GM19025 (cell line): ENCODE measurements around the gene DHRS3.
"Not testable (repeated sequence)": the region's sequence is repeated elsewhere in the genome, so short reads cannot be mapped to it uniquely, and the experiment has no call there.

Experiments
- ATAC-seq: cut with Tn5 transposase; IDR thresholded peaks from one replicate; pipeline ENCODE4 v1.9.1; 2021; ENCODE audit warnings: mild to moderate bottlenecking, low read depth, moderate library complexity; ENCODE audit not compliant: unreplicated experiment

The DHRS3 gene

DNA sequence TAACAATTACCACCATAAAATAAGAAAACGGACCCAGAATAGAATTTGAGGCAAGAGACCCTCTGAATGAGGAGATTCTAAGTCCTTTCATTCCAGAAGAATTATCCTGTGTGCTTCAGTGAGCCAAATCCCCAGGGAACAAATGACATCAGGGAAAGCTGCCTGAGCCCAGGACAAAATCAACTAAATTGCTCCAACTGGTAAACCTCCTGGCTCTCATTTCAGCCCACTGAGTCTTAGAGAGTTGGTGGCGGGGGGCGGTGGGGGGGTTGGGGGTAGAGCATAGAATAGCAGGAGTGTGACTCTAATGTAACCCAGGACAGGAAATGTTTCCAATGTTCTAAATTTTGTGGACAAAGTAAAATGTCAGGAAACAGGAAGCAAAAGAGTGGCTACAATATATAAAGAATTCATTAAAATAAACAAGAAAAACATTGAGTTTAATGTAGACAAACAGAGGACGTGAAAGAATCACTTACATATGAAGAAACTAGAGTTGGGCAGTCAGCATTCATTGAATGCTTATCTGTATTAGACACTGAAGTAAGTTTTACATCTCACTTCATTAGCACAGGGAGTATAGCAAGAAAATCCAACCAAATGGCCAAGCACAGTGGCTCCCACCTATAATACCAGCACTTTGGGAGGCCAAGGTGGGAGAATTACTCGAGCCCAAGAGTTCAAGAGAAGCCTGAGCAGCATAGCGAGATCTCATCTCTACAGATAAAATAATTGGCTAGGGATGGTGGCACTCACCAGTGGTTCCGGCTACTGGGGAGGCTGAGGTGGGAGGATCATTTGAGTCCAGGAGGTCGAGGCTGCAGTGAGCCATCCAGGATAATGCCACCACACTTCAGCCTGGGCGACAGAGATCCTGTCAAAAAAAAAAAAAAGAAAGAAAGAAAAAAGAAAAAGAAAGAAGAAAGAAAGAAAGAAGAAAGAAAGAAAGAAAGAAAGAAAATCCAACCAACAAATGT, 75.1 kb downstream of the DHRS3 start:
- ATAC-seq, result no peak

DNA sequence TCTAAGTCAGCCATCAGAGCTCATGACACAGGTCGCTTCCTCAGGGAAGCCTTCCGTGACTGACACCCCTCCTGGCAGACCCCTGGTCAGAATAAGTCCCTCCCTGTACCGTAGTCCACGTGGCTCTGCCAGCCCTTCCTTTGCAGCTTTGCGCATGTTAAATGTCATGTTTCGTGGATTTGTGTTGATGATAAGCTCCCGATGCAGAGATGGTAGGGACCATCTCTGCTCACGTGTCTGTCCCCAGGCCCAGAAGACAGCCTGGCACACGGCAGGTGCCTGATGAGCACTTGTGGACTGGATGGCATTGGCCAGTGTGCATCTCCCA, 75.9 kb downstream of the DHRS3 start:
- no peak for ATAC-seq

DNA sequence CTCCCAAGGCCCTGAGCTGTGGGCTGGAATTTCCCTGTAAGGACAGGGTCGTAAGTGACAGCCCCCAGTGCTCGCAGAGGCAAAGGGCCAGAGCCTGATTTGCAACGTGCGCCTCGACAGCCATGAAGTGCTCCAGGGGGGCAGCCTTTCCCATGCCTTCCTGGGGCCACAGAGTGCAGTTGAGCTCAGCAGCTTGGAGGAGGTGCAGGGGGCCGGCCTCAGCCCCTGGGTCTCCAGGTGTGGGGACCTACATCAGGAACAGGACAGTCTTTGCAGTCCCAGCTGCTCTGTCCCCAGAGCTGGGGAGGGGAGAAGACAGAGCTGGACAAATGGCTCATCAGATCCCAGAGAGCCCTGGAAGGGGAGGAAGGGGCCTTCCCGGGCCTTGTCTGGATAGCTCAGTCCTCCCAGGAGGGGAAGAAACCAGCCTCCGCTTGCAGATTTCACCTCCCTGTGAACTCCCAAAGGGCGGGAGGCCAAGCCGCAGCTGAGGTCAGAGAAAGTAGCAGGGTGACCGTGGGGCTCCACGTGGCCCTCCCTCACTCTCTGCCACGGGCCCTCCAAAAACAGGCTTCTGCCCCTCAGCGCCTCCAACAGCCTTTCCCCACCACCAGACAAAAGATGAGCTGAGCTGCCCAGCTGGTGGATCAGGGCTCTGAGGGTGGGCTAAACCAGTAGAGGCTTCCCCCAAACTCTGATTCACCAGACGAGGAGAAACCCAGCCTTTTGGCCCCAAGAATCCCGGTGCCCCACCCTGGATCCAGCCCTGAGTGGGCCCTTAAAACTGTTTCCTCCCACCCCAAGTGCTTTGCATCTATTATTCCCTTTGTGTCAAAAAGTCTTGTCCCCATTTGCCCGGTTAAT, 76.5 kb downstream of the DHRS3 start:
- ATAC-seq, result no peak

DNA sequence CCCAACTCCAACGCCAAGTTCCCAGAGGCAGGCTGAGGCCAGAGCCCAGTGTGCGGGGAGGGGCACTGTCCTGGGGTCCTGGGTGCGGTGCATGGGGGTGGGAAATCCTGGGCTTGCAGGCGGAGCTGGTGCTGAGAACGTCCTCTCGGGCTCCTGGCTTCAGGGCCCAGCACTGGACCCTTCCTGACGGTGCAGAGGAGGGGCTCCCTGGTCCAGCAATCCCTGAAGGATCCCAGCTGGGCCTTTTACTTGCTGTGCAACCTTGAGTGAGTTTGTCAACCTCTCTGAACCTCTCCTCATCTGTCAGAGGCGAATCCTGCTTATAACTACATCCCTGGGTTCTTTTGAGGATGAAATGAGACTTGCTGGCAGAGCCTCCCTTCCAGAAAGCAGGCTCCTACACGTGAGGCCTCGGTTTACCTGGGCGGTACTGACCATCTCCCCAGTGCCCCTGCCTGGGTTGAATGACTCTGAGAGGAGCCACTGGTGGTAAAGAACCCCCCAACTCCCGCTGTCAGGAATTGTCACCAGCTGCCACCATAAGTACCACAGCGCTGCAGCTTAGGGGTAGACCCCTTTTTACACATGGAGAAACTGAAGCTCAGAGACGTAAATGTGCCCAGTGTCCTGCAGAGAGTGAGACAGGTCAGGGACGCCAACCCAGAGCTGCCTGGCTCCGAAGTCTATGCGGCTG, 77.3 kb downstream of the DHRS3 start:
- no peak for ATAC-seq

DNA sequence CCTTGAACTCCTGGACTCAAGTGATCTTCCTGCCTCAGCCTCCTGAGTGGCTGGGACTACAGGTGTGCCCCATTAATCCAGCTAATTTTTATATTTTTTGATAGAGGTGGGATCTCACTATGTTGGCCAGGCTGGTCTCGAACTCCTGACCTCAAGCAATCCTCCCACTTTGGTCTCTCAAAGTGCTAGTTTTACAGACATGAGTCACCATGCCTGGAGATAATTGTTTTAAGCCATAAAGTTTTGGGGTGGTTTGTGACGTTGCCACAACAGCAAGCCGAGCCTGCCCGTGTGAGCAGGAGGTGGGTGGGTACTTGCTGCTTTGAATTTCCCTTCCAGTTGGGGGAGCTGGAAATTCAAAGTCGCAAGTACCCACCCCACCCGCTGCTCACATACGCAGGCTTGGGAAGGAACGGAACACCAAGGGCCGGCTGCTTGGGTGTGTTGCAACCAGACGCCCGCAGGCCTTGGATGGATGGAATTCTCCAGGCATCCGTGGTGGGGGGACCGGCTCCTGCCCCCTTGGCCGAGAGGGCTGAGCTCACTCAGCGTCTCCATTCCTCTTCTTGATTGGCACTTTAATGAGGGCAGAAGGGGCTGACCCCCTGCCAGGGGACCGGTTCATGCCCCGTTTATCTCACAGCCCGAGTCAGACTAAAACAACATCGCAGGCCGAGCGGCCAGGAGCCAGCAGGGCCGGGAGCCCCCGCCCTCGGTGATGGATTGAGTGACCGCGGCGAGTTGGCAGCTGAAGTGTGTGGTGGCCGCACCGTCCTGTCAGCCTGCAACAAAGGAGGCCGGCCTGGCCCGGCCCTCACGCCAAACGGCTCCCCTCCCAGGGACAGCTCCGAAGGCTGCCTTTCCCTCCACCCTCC, 78.1 kb downstream of the DHRS3 start:
- ATAC-seq, result no peak

DNA sequence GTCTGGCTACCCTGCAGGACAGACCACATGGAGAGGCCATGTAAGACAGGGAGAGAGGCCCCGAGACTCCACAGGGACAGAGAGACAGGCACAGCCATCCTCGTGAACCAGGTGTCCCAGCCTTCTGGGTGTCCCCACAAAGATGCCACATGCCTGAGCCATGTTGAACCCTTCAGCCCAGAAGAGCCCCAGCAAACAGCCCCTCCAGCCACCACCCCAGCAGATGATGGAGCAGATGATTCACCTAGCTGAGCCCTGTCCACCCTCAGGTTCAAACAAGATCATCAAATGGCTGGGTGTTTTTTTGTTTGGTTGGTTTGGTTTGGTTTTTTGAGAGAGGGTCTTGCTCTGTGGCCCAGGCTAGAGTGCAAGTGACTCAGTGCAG, 78.7 kb downstream of the DHRS3 start:
- no peak for ATAC-seq

DNA sequence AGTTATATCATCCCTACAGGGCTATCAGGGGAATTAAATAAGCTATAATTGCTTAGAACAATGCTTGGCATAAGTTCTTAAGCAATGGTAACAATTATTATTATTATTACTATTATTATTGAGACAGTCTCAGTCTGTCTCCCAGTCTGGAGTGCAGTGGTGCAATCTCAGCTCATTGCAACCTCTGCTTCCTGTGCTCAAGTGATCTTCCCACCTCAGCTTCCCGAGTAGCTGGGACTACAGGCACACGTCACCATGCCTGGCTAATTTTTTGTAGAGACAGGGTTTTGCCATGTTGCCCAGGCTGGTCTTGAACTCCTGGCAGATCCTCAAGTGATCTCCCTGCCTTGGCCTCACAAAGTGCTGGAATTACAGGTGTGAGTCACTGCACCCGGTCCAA, 79.5 kb downstream of the DHRS3 start:
- ATAC-seq, result not testable (repeated sequence)

DNA sequence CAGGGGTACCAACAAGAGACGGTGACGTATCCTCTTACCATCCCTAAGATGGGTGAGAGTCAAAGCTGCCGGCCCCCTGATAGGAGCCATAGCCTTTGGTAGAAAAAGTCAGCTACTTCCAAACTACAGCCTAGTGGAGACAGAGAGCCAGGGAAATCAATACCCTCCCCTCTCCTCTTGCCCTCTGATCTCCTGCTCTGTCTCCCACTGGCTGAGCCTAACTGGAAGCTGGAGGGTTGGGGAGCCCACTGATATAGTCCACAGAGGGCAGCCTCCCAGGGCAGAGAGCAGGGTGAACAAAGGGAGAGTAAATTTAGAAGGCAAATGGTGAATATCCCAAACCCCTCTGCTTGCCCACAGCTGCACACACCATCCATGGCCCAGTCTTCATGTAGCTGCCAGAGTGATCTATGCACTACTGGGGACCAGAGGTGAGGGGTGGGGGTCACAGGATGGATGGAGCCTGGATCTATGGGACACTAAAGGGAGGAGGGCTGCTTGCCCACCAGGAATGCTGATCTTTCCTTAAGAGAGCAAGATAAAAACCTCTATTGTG, 80.0 kb downstream of the DHRS3 start:
- ATAC-seq, result no peak

DNA sequence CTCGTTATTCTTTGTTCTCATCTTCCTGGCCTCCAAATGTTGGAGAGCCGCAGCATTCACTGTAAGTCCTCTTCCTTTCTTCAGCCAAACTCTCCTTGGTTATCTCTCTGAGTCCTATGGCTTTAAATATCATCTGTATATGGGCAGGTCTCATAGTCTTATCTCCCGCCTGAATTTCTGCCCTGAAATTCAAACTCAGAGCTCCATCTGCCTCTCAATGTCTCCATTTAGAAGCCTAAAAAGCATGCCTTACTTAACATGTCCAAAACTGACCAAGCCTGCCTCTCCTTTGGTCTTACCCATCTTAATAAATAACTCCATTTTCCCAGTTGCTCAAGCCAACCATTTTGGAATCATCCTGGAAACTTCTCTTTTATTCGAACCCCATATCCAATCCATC, 80.7 kb downstream of the DHRS3 start:
- no peak for ATAC-seq

DNA sequence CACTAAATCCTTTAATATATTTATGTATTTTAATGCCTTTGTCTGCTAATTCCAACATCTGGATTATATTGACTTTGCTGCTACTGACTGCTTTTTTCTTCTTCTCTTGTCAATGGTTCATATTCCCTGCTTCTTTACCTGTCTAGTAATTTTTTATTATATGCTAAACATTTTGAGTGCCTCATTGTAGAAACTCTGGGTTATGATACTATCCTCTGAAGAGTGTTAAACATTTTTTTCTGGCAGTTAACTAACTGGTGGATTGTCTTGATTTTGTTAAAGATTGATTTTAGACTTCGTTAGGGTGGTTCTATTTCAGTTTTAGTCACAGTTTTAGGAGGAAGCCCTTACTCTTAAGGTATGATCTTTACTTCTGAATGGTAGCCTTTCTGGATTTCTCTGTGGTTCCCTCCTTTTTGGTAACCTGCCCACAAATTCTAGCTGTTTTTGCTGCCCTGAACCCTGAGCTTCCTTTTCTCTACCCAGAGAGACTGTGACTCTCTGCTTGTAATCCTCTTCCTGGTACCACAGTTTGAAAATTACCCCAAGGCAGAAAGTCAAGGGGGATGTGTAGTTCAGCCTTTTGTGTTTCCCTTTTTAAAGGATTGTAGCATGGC, 81.9 kb downstream of the DHRS3 start:
- ATAC-seq, result no peak

DNA sequence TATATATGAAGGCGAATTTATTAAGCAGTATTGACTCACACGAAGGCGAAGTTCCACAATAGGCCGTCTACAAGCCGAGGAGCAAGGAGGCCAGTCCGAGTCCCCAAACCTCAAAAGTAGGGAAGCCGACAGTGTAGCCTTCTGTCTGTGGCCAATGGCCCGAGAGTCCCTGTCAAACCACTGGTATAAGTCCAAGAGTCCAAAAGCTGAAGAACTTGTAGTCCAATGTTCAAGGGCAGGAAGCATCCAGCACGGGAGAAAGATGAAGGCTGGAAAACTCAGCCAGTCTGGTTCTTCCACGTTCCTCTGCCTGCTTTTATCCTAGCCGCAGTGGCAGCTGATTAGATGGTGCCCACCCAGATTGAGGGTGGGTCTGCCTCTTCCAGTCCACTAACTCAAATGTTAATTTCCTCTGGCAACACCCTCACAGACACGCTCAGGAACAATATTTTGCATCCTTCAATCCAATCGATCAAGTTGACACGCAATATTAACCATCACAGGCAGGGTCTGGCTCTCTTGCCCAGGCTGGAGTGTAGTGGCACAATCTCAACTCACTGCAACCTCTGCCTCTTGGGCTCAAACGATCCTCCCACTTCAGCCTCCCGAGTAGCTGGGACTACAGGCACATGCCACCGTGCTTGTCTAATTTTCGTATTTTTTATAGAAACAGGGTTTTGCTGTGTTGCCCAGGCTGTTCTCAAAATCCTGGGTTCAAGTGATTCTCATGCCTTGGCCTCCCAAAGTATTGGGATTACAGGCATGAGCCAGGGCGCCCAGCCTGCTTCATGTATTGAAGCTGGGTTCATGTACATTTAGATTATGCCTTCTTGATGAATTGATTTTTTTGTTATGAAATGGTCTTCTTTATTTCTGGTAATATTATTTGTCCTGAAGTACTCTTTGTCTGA, 85.3 kb downstream of the DHRS3 start:
- ATAC-seq, result no peak

DNA sequence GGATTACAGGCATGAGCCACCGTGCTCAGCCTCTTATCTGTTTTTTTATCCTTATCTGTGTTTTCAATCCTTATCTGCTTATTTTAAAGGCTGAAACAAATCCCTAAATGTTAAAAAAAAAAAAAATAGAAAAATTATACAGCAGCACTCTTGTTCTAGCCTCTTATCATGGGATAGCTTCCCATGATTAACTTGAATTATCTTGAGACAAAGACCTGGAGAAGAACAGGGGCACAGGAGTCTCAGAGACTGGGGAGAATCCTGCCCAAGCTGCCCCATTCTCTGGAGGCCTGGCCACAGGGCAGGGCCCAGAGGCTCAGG, 86.9 kb downstream of the DHRS3 start:
- ATAC-seq, result no peak

DNA sequence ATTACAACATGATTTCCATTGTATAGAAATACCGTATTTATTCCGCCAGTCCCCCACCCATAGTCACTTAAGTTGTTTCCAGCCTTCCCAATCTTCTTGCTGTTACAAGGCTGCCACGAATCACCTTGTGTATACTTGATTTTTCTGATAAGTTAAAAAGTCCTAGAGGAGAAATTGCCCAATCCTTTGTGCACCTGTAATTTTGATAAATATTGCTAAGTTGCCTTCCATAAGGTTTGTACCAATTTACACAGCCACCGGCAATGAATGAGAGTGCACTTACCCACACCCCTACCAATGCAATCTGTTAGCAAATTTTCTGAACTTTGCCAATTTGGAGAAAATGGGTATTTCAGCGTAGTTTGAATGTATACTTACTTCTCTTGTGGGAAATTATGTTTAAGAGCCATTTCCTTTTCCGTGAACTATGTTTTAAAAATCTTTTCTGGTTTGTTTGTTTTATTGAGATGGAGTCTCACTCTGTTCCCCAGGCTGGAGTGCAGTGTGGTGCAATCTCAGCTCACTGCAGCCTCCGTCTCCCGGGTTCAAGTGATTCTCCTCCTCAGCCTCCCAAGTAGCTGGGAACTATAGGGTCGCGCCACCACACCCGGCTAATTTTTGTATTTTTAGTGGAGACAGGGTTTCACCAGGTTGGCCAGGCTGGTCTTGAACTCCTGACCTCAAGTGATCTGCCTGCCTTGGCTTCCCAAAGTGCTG, 87.4 kb downstream of the DHRS3 start:
- no peak for ATAC-seq

DNA sequence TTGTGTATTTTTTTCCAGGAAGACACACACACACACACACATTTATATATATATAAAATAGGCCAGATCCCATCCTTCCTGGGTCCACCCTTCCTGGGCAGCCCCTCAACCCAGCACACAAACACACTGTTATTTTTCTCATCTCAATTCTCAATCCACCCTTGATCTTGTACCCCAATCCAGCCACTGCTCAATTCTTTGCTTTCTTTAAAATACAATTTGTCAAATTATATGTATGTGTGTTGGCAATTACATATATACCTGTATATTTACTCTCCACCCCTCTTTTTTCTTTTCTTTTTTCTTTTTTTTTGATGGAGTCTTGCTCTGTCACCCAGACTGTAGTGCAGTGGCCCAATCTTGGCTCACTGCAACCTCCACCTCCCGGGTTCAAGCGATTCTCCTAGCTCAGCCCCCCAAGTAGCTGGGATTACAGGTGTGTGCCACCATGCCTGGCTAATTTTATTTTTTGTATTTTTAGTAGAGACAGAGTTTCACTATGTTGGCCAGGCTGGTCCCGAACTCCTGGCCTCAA, 88.3 kb downstream of the DHRS3 start:
- ATAC-seq, result no peak

DNA sequence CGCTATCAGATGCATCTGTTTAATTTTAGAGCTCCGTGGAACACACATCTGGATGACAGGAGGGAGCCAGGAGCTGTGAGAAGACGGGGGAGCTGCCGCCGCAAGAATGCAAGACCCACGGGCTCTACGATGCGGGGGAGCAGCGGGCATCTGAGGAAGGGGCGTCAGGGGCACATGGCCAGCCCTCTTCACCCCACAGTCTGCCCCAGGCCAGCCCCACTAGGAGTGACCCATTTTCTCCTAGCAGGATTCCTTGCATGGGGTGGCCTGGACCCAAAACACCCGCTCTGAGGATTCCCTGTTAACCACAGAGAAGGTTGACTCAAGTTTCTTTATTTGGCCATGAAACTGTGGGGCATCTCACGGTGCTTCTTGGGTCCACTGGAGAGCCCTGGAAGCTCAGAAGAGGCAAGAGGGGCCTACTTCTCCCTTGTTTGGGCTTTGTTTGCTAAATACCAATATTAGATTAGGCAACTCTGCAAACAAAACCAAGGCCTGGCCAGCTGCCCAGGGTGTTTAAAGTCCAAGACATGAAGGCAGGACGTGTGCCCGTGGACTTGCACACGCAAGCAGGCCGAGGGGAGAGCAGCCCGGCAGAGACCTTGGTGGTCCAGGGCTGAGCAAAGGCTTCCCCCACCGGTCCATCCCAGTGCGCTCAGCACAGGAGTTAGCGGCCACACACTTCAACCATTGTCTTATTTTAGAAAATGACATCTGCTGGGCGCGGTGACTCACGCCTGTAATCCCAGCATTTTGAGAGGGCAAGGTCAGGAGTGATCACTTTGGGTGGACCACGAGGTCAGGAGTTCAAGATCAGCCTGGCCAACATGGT, 89.8 kb downstream of the DHRS3 start:
- ATAC-seq, result no peak

DNA sequence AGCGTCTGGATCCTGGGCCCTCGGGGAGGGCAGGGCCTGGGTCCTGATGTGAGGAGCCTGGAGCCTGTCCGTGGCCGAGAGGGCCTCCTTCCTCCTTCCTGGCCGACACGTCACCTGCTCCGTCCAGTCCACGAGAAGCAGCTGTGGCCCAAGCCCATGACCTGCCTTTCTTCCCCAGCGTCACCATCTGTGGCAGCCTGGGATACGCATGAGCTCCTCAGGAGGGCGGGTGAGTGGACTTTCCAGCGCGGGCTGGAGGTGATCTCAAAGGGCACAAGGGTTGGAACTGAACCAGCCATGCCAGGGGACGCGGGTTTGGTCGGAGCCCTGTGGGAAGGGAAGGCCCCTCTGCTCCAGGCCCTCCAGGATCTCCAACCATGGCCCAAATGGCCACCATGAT, 90.4 kb downstream of the DHRS3 start:
- no peak for ATAC-seq
